Stomach (tissue), 4 donors: ENCODE measurements around the gene TSPAN17.

Experiments used
- POLR2A ChIP-seq, 4 donors: fragments of 450-650 bp; IDR thresholded peaks; one replicate each; pipeline ENCODE4 v1.6.1; 2016; ENCODE audit warnings: antibody characterized with exemption in 4 of 4, control low read depth in 2 of 4, mild to moderate bottlenecking in 1 of 4, moderate library complexity in 1 of 4
- TF ChIP-seq, protein P1 (sequence below), 7 experiments: fragments of 450-650 bp in 4 of 7; fragments of 200-600 bp in 3 of 7; sonication (generic) in 3 of 7; IDR thresholded peaks; one replicate each; pipeline ENCODE4 v1.5.1; 2016 to 2019; ENCODE audit warnings: antibody characterized with exemption in 7 of 7, control low read depth in 2 of 7, mild to moderate bottlenecking in 1 of 7

DNA sequence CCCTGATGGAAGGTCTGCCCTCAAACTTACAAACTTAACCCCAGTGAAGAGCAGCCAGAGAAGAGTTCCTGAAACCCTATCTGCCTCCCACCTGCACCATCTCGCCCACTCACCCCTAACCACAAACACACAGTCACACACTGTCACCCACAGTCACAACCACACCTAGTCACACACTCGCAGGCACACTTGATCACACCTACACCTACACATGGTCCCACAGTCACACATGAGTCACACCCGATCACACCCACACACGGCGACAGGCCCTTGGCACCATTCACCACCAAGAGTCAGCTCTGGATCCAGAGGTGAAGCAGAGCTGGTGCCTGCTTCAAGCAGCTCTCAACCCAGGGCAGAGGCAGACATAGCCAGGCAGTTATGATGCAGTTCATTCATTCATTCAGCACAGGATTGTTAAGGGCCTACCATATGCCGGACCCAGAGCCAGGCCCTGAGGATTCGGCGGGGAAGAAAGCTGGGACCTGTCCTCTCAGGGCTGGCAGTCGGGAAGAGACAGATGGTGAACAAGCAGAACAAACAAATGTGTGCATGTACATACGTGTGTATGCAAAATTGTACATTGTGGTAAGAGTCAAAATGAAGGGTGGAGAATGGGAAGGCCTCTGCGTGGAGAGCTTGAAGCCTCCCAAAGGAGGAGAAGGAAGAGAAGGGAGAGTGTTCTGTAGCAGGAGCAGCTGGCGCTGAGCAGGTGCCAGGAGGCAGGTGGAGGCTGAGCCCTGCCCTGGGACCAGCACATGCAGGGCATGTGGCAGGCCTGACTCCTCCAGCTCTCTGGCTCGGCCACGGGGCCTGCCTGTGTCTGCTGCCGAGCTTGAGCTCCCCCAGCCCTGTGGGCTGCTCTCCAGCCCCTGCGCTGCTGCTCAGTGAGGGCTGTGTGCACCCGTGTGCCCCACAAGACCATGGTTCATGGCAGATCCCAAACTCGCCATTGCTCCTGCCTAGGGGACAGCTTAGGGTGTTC, 6.4 kb downstream of the TSPAN17 start:
- TF ChIP-seq, protein P1, sequence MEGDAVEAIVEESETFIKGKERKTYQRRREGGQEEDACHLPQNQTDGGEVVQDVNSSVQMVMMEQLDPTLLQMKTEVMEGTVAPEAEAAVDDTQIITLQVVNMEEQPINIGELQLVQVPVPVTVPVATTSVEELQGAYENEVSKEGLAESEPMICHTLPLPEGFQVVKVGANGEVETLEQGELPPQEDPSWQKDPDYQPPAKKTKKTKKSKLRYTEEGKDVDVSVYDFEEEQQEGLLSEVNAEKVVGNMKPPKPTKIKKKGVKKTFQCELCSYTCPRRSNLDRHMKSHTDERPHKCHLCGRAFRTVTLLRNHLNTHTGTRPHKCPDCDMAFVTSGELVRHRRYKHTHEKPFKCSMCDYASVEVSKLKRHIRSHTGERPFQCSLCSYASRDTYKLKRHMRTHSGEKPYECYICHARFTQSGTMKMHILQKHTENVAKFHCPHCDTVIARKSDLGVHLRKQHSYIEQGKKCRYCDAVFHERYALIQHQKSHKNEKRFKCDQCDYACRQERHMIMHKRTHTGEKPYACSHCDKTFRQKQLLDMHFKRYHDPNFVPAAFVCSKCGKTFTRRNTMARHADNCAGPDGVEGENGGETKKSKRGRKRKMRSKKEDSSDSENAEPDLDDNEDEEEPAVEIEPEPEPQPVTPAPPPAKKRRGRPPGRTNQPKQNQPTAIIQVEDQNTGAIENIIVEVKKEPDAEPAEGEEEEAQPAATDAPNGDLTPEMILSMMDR (IDR thresholded peaks at IDR 0.05) = no peak
- no peak for TF ChIP-seq POLR2A (IDR thresholded peaks at IDR 0.05)
